ENCODE measurements around the gene TBC1D25. TPM values are rescaled to one million over a fixed set of nuclear protein-coding genes. Genes with fewer than 3 reads are reported as not detected.

The TBC1D25 gene
- total RNA-seq = 4.8 and 6.6 TPM in 2 replicates

GRCh38 chrX:48539345-48540027 is at the start of gene TBC1D25:
TSS of gene TBC1D25 (plus strand) at chrX:48539714. CDS start at chrX:48539798, 84 bp downstream.

DNA sequence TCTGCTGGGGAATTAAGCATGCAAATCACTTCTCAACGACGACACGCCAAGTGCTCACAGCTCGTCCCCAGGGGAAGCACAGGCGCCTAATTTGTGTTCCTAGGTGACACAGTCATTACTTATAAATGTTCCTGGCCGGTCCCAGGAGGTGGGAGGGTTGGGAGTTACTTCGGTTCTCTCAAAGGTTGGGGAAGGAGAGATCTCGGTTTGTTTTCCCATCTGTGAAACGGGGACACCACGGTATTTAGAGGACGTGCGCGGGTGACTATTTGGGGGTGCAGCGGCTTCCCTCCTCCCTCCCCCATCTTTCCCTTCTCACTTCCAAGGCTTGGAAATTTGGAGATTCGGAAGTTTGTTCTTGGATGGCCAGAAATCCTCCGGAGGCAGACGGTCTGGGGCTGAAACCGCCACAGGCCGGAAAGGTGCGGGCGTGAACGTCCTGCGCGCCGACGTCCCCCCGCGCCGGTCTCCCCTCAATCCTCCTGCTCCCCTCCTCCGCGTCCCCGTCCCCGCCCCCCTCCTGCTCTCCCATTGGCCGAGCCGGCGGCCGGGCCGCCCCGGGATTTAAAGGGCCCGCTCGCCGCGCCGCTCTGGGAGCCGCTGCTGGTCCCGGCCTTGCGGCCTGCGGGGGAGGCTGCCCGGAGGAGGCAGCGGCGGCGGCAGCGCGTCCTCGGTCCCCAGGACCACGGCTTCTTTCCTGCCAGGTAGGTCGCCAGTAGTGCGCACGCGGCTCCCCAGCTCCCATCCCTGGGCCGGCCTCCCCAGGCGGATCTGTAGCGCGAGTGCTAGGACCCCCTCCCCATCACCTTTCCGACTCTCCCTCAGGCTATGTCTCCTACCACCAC is 30.9 kb upstream of the TBC1D25 start, which contains the start of gene PORCN:
PORCN (plus strand) TSS at position 593 of the 845 bp plus-strand sequence. CDS start 829 bp downstream, outside the sequence.

GRCh38 chrX:48521353-48522243 is 17.9 kb upstream of the TBC1D25 start, which contains the start of gene EBP:
TSS of gene EBP (plus strand) at chrX:48521808. CDS start at chrX:48523772, 1,964 bp downstream.

GRCh38 chrX:48574270-48575266 is 35.1 kb downstream of the TBC1D25 start, which contains the start of gene RBM3:
TSS of gene RBM3 (plus strand) at chrX:48574484. CDS start at chrX:48575181, 697 bp downstream.

GRCh38 chrX:48597353-48598264 is 58.1 kb downstream of the TBC1D25 start, which contains the start of gene WDR13:
TSS of gene WDR13 (plus strand) at chrX:48597492. CDS start at chrX:48597997, 505 bp downstream.

Small RNA genes lying within 50 kb of the gene (small RNA-seq; reads per million reads assigned to genes)
- not detected for gene MRPL32P1

Other genes starting within 250 kb of the TBC1D25 start
- not detected in 2 replicates for gene SSX3, start 183.0 kb upstream of the TBC1D25 start, total RNA-seq
- not detected in 2 replicates for gene SSX4, start 156.2 kb upstream of the TBC1D25 start, total RNA-seq
- gene SSX4B, start 127.8 kb upstream of the TBC1D25 start, total RNA-seq = not detected in 2 replicates
- gene SLC38A5, start 69.5 kb upstream of the TBC1D25 start, total RNA-seq = 111 and 131 TPM in 2 replicates
- gene FTSJ1, start 63.5 kb upstream of the TBC1D25 start, total RNA-seq = 65.4 and 89.9 TPM in 2 replicates
- gene PORCN, start 30.7 kb upstream of the TBC1D25 start, total RNA-seq = 14.3 and 16.8 TPM in 2 replicates
- 168 and 261 TPM in 2 replicates for gene EBP, start 17.9 kb upstream of the TBC1D25 start, total RNA-seq
- gene RBM3, start 34.8 kb downstream of the TBC1D25 start, total RNA-seq = 322 and 356 TPM in 2 replicates
- 83.7 and 99.9 TPM in 2 replicates for gene WDR13, start 57.8 kb downstream of the TBC1D25 start, total RNA-seq
- gene WAS, start 144.1 kb downstream of the TBC1D25 start, total RNA-seq = under 0.01 and 0.20 TPM in 2 replicates
- gene SUV39H1, start 157.0 kb downstream of the TBC1D25 start, total RNA-seq = 7.7 and 10.8 TPM in 2 replicates
- not detected in 2 replicates for gene GLOD5, start 222.0 kb downstream of the TBC1D25 start, total RNA-seq
- not detected in 2 replicates for gene GATA1, start 246.9 kb downstream of the TBC1D25 start, total RNA-seq

Measured in subcutaneous preadipocyte (primary cell).